GM18526 (cell line): Measurements from ENCODE around the gene SSBP2.

ENCODE experiments used
- POLR2A ChIP-seq: IDR thresholded peaks from 3 replicates; pipeline ENCODE4 v1.6.1; 2011; ENCODE audit not compliant: insufficient read length; ENCODE audit errors: extremely low read depth

The SSBP2 gene

GRCh38 chr5:81751009-81751835, at the start of gene SSBP2:
Gene SSBP2, minus strand, starts transcription at chr5:81751097. Its CDS starts 55 bp downstream, at chr5:81751042.
- TF ChIP-seq POLR2A = peak; percentile 37

GRCh38 chr5:81795666-81796065, 44.8 kb upstream of the SSBP2 start:
- no peak for TF ChIP-seq POLR2A

- no peak for TF ChIP-seq POLR2A
Observed at GRCh38 chr5:81794226-81794625, 43.3 kb upstream of the SSBP2 start.

- no peak for TF ChIP-seq POLR2A
Observed at GRCh38 chr5:81790336-81790735, 39.4 kb upstream of the SSBP2 start.

GRCh38 chr5:81789033-81789432, 38.1 kb upstream of the SSBP2 start:
- no peak for TF ChIP-seq POLR2A

- TF ChIP-seq POLR2A = no peak
Observed at GRCh38 chr5:81788329-81788728, 37.4 kb upstream of the SSBP2 start.

- TF ChIP-seq POLR2A = no peak
Observed at GRCh38 chr5:81787474-81788242, 36.8 kb upstream of the SSBP2 start.

GRCh38 chr5:81786991-81787390, 36.1 kb upstream of the SSBP2 start:
- TF ChIP-seq POLR2A = no peak

- no peak for TF ChIP-seq POLR2A
Observed at GRCh38 chr5:81786496-81786895, 35.6 kb upstream of the SSBP2 start.

- no peak for TF ChIP-seq POLR2A
Observed at GRCh38 chr5:81785322-81785721, 34.4 kb upstream of the SSBP2 start.

GRCh38 chr5:81783401-81783800, 32.5 kb upstream of the SSBP2 start:
- TF ChIP-seq POLR2A = no peak

GRCh38 chr5:81782811-81783210, 31.9 kb upstream of the SSBP2 start:
- TF ChIP-seq POLR2A = no peak

- TF ChIP-seq POLR2A = no peak
Observed at GRCh38 chr5:81779916-81780266, 29.0 kb upstream of the SSBP2 start.

- TF ChIP-seq POLR2A = peak; percentile 18
Observed at GRCh38 chr5:81779125-81779915, 28.4 kb upstream of the SSBP2 start.

- TF ChIP-seq POLR2A = no peak
Observed at GRCh38 chr5:81778642-81779041, 27.7 kb upstream of the SSBP2 start.

GRCh38 chr5:81776258-81776657, 25.4 kb upstream of the SSBP2 start:
- TF ChIP-seq POLR2A = no peak
